K562 (cell line): ENCODE data around the gene MARVELD1. TPM values are rescaled to one million over a fixed set of nuclear protein-coding genes. Genes with fewer than 3 reads are reported as not detected.

Experiments used
- ATAC-seq: fragments of 200-7000 bp; cut with Tn5 transposase; 3 replicates; pipeline ENCODE4 v1.9.1; 2020; ENCODE audit warnings: moderate library complexity
- BruUV-seq: library from RNA; stranded (reverse); fragments of 400-500 nt; replicated peaks from 2 replicates; lab custom pipeline; 2021; lab: Mats Ljungman, UMichigan
- CTCF ChIA-PET: fragments of 300-600 bp; formaldehyde crosslinking; extraction: SDS; loops from one replicate; lab custom pipeline; 2021; ENCODE audit warnings: low intra/inter-chr PET ratio; lab: Yijun Ruan, JAX
- POLR2A ChIA-PET: fragments of 300-600, 350-650 bp; sonication (Branson Sonifier 250); formaldehyde crosslinking; extraction: SDS; loops from one replicate; lab custom pipeline; 2021; ENCODE audit warnings: antibody characterized with exemption, inconsistent platforms; lab: Yijun Ruan, JAX
- DNase-seq, 4 experiments: peaks; one replicate each; pipeline versions ENCODE4 v3.0.0 to v3.0.0-alpha.2; 2011 to 2018; ENCODE audit warnings: low spot score in 3 of 4, mixed read lengths in 3 of 4; ENCODE audit errors: extremely low read depth in 1 of 4
- FAIRE-seq: peaks from 2 replicates; lab custom pipeline; 2011; peaks lifted over from hg19 to GRCh38; lab: Jason Lieb, UNC
- H2AFZ ChIP-seq: 2 replicates; pipeline ENCODE4 v1.6.0; 2011; ENCODE audit warnings: low read depth, low read length, control low read depth, inconsistent platforms
- H3K27ac ChIP-seq: fragments of 200-600 bp; 3 replicates; pipeline ENCODE4 v1.8.0; 2011; ENCODE audit warnings: low read depth, mild to moderate bottlenecking, control low read depth, inconsistent platforms, low read length, moderate library complexity, mixed read lengths; ENCODE audit errors: extremely low read depth
- H3K27me3 ChIP-seq, 2 experiments: fragments of 300-600 bp in 1 of 2; 2 replicates in 1 of 2; 3 replicates in 1 of 2; pipeline versions ENCODE4 v1.6.0 to v1.8.0; 2011; ENCODE audit warnings: inconsistent platforms in 2 of 2, low read length in 2 of 2, mild to moderate bottlenecking in 1 of 2, mixed read lengths in 1 of 2, moderate library complexity in 1 of 2; ENCODE audit not compliant: control insufficient read depth in 2 of 2, insufficient read depth in 2 of 2
- H3K36me3 ChIP-seq: fragments of 300-600 bp; 3 replicates; pipeline ENCODE4 v1.8.0; 2011; ENCODE audit warnings: mild to moderate bottlenecking, low read length, inconsistent platforms; ENCODE audit not compliant: control insufficient read depth, insufficient read depth
- H3K4me1 ChIP-seq, 2 experiments: fragments of 200-600 bp in 1 of 2; replicated peaks in 1 of 2; 2 replicates in 1 of 2; 3 replicates in 1 of 2; pipeline versions ENCODE4 v1.5.1 to v1.8.0; 2011; ENCODE audit warnings: inconsistent platforms in 2 of 2, low read length in 2 of 2, mild to moderate bottlenecking in 1 of 2, mixed read lengths in 1 of 2, moderate library complexity in 1 of 2; ENCODE audit not compliant: control insufficient read depth in 2 of 2, insufficient read depth in 2 of 2
- H3K4me2 ChIP-seq: 2 replicates; pipeline ENCODE4 v1.6.1; 2011; ENCODE audit warnings: low read length, control low read depth, inconsistent platforms, mixed read lengths; ENCODE audit not compliant: insufficient read depth
- H3K4me3 ChIP-seq: fragments of 200-600 bp; sonication (generic), shearing (Covaris generic); 2 replicates; pipeline ENCODE4 v1.5.1; 2016; ENCODE audit warnings: control low read depth, inconsistent platforms
- H3K79me2 ChIP-seq: fragments of 200-600 bp; 3 replicates; pipeline ENCODE4 v1.8.0; 2011; ENCODE audit warnings: low read length, inconsistent platforms; ENCODE audit not compliant: control insufficient read depth, insufficient read depth
- H3K9ac ChIP-seq, 2 experiments: 2 replicates each; pipeline versions ENCODE4 v1.6.0 to v1.6.1; 2011; ENCODE audit warnings: low read depth in 2 of 2, low read length in 2 of 2, control low read depth in 1 of 2, inconsistent platforms in 1 of 2, mild to moderate bottlenecking in 1 of 2, mixed read lengths in 1 of 2; ENCODE audit not compliant: insufficient read depth in 1 of 2
- H3K9me1 ChIP-seq: one replicate; pipeline ENCODE4 v1.6.0; 2011; ENCODE audit warnings: inconsistent platforms, mild to moderate bottlenecking, low read length, moderate library complexity; ENCODE audit not compliant: control insufficient read depth, insufficient read depth
- H3K9me3 ChIP-seq: replicated peaks from 2 replicates; pipeline ENCODE4 v1.5.1; 2011; ENCODE audit warnings: low read depth, low read length, inconsistent platforms; ENCODE audit not compliant: control insufficient read depth, insufficient read depth
- H4K20me1 ChIP-seq: replicated peaks from 2 replicates; pipeline ENCODE4 v1.6.1; 2011; ENCODE audit warnings: low read length, inconsistent platforms, mixed read lengths; ENCODE audit not compliant: control insufficient read depth, insufficient read depth
- LARP7 ChIP-seq: fragments of 450-650 bp; IDR thresholded peaks from 2 replicates; pipeline ENCODE4 v1.6.1; 2016
- NFYB ChIP-seq: IDR thresholded peaks from 2 replicates; pipeline ENCODE4 v1.6.1; 2011; ENCODE audit warnings: mild to moderate bottlenecking, moderate library complexity; ENCODE audit not compliant: insufficient read length; ENCODE audit errors: extremely low read depth
- SMARCC2 ChIP-seq: fragments of 450-650 bp; IDR thresholded peaks from 2 replicates; pipeline ENCODE4 v1.6.1; 2017; ENCODE audit warnings: antibody characterized with exemption, moderate library complexity, mild to moderate bottlenecking, low read depth
- ZNF551 ChIP-seq: fragments of 250-450 bp; sonication (Bioruptor Pico); IDR thresholded peaks from 2 replicates; pipeline ENCODE4 v1.5.0; 2021; ENCODE audit warnings: mild to moderate bottlenecking, moderate library complexity
- ZNF778 ChIP-seq: fragments of 450-650 bp; formaldehyde crosslinking; IDR thresholded peaks from 2 replicates; pipeline ENCODE4 v1.4.0; 2020; ENCODE audit warnings: mild to moderate bottlenecking, moderate library complexity
- WGBS: fragments of 100-300 bp; shearing (Covaris generic); methylation state at CpG from one replicate; pipeline ENCODE4 v1.1.6; 2016; ENCODE audit warnings: low coverage, mixed read lengths; ENCODE audit not compliant: insufficient coverage; ENCODE audit errors: missing lambda C conversion rate; 5-methylcytosine and 5-hydroxymethylcytosine counted together
- in situ Hi-C: fragments of 300-500 bp; cut with MboI; formaldehyde crosslinking; loops from 4 replicates; pipeline ENCODE4 v1.15.0; 2018; ENCODE audit warnings: inconsistent platforms, mixed read lengths
- intact Hi-C: fragments of 100-400 bp; cut with micrococcal nuclease; formaldehyde crosslinking; loops from 2 replicates; pipeline ENCODE4 v1.14.2; 2022
- polyA plus RNA-seq, 8 experiments: library from polyadenylated mRNA; depleted of rRNA in 4 of 8; stranded (reverse) in 5 of 8; unstranded in 3 of 8; fragments of >200 nt; fragmentation: Nextera tagmentation in 2 of 8; fragmentation: Illumina TruSeq in 1 of 8; extraction: Ambion mirVana in 2 of 8; extraction: Trizol in 1 of 8; gene quantifications; 2 replicates each; pipeline versions ENCODE4 v1.2.1 to v1.2.3, GENCODE V29; 2011 to 2014; ENCODE audit warnings: inconsistent platforms in 1 of 8, missing spikeins in 1 of 8
- total RNA-seq, 7 experiments: library from RNA; depleted of rRNA in 6 of 7; stranded (reverse); fragments of >200 nt in 6 of 7; fragmentation: Illumina TruSeq in 2 of 7; extraction: Trizol in 2 of 7; gene quantifications; 2 replicates each; pipeline versions ENCODE4 v1.2.1 to v1.2.3, GENCODE V29; 2011 to 2021; ENCODE audit warnings: low replicate concordance in 1 of 7

MARVELD1 gene
- total and polyA plus RNA-seq, 9 of the 15 experiments (the other 6 are each of a cell fraction or from before 2014, with no cell fraction given) = 2.7 to 12.5 (median 5.3) TPM

GRCh38 chr10:97757471-97757870 is 43.9 kb downstream of the MARVELD1 start:
- no peak overlapping the region for H3K27ac ChIP-seq
- H3K79me2 ChIP-seq = no peaks in the 10 kb centered on the region
- no peak overlapping the region for H3K4me2 ChIP-seq
- 94% methylated on average over 4 of the region's 6 CpGs for WGBS
- no peak overlapping the region for H2AFZ ChIP-seq
- ChIA-PET POLR2A (interaction anchor here (0.7 kb wide), 2 partner anchors 11 to 92 kb away, joined by 3 read pairs; partner anchors contain the start of gene GOLGA7B), CTCF (no interaction called here)
- no peak overlapping the region for H3K4me3 ChIP-seq
- in situ Hi-C loops (loop anchor here (25.0 kb wide), 1 partner anchor 105 kb away; no protein-coding TSS in a partner anchor), intact Hi-C loops (no loop called here)
- no TSS peak for BruUV-seq
- DNase-seq (no peak), FAIRE-seq (no peak), ATAC-seq (no peak)
- peaks cover 73% of the 10 kb centered on the region for H3K36me3 ChIP-seq
- no peak for TF ChIP-seq NFYB
- no peak for TF ChIP-seq ZNF551 (CRISPR knock-in tag)
- TF ChIP-seq LARP7 = no peak
- no peak for TF ChIP-seq SMARCC2
- no peak for TF ChIP-seq ZNF778 (CRISPR knock-in tag)
- no peaks in the 10 kb centered on the region; the same call in 1 of the 2 replicates for H4K20me1 ChIP-seq
- H3K9ac ChIP-seq = no peak overlapping the region
- no peaks in the 10 kb centered on the region for H3K9me3 ChIP-seq
- H3K27me3 ChIP-seq = no peaks in the 10 kb centered on the region
- no peaks in the 10 kb centered on the region; a peak in 1 of 5 replicates for H3K4me1 ChIP-seq
- H3K9me1 ChIP-seq = no peaks in the 10 kb centered on the region
